ENCODE data around the gene MGA.

The MGA gene

GRCh38 chr15:41782371-41783282 is 122.4 kb downstream of the MGA start:
- no peak for DNase-seq (ENCODE audit: low read depth)

GRCh38 chr15:41783296-41783695 is 123.1 kb downstream of the MGA start:
- DNase-seq (ENCODE audit: low read depth) = no peak

- no peak for DNase-seq (ENCODE audit: low read depth)
Measured at GRCh38 chr15:41788262-41788661, 128.1 kb downstream of the MGA start.

GRCh38 chr15:41789236-41789635 is 129.0 kb downstream of the MGA start:
- DNase-seq (ENCODE audit: low read depth) = no peak

- no peak for DNase-seq (ENCODE audit: low read depth)
Measured at GRCh38 chr15:41789662-41790061, 129.5 kb downstream of the MGA start.

GRCh38 chr15:41790169-41790568 is 130.0 kb downstream of the MGA start:
- no peak for DNase-seq (ENCODE audit: low read depth)

GRCh38 chr15:41790756-41791546 is 130.7 kb downstream of the MGA start:
- DNase-seq (ENCODE audit: low read depth) = no peak

- no peak for DNase-seq (ENCODE audit: low read depth)
Measured at GRCh38 chr15:41791547-41791937, 131.3 kb downstream of the MGA start.

- no peak for DNase-seq (ENCODE audit: low read depth)
Measured at GRCh38 chr15:41792000-41792637, 131.9 kb downstream of the MGA start.

- DNase-seq (ENCODE audit: low read depth) = no peak
Measured at GRCh38 chr15:41794081-41794480, 133.9 kb downstream of the MGA start.

- DNase-seq (ENCODE audit: low read depth) = no peak
Measured at GRCh38 chr15:41795996-41796856, 136.0 kb downstream of the MGA start.

- DNase-seq (ENCODE audit: low read depth) = no peak
Measured at GRCh38 chr15:41797201-41797944, 137.2 kb downstream of the MGA start.

GRCh38 chr15:41798607-41799487 is 138.6 kb downstream of the MGA start:
- no peak for DNase-seq (ENCODE audit: low read depth)

GRCh38 chr15:41799488-41799805 is 139.2 kb downstream of the MGA start:
- DNase-seq (ENCODE audit: low read depth) = no peak

GRCh38 chr15:41801185-41801584 is 141.0 kb downstream of the MGA start:
- DNase-seq (ENCODE audit: low read depth) = no peak

- no peak for DNase-seq (ENCODE audit: low read depth)
Measured at GRCh38 chr15:41801850-41802455, 141.7 kb downstream of the MGA start.

- no peak for DNase-seq (ENCODE audit: low read depth)
Measured at GRCh38 chr15:41804361-41804760, 144.2 kb downstream of the MGA start.

GRCh38 chr15:41804916-41805666 is 144.9 kb downstream of the MGA start:
- DNase-seq (ENCODE audit: low read depth) = no peak

GRCh38 chr15:41805711-41806110 is 145.5 kb downstream of the MGA start:
- no peak for DNase-seq (ENCODE audit: low read depth)
